SK-N-SH (cell line): Measurements from ENCODE around the gene MYADML2. TPM values are rescaled to one million over a fixed set of nuclear protein-coding genes. Genes with fewer than 3 reads are reported as not detected.

Experiments
- CTCF ChIA-PET: fragments of 300-600, 350-600 bp; formaldehyde crosslinking; extraction: SDS; loops from one replicate; lab custom pipeline; 2021; lab: Yijun Ruan, JAX
- POLR2A ChIA-PET: fragments of 350-600 bp; sonication (Branson Sonifier 250); formaldehyde crosslinking; extraction: SDS; loops from one replicate; lab custom pipeline; 2020; ENCODE audit warnings: antibody characterized with exemption, inconsistent platforms; lab: Yijun Ruan, JAX
- DNase-seq: peaks from one replicate; pipeline ENCODE4 v3.0.0; 2012
- H2AFZ ChIP-seq: fragments of 200-600 bp; sonication (generic); 2 replicates; pipeline ENCODE4 v1.8.1; 2016; ENCODE audit warnings: antibody characterized with exemption, mild to moderate bottlenecking, low read depth
- H3F3A ChIP-seq: fragments of 200-600 bp; sonication (generic); replicated peaks from 2 replicates; pipeline ENCODE3; 2016; ENCODE audit warnings: antibody characterized with exemption, mild to moderate bottlenecking; ENCODE audit not compliant: insufficient read depth
- H3K27ac ChIP-seq, 2 experiments: fragments of 200-500 bp in 1 of 2; fragments of 200-600 bp in 1 of 2; sonication (Bioruptor generic) in 1 of 2; sonication (generic), shearing (Covaris generic) in 1 of 2; 2 replicates each; pipeline versions ENCODE4 v1.5.1 to v1.6.1; 2014 to 2016; ENCODE audit warnings: low read depth in 2 of 2, inconsistent platforms in 1 of 2, low read length in 1 of 2, mild to moderate bottlenecking in 1 of 2, mixed read lengths in 1 of 2
- H3K27me3 ChIP-seq: fragments of 200-600 bp; sonication (generic), shearing (Covaris generic); 2 replicates; pipeline ENCODE4 v1.6.1; 2016; ENCODE audit warnings: mixed run types; ENCODE audit not compliant: insufficient read depth
- H3K36me3 ChIP-seq, 2 experiments: fragments of 200-500 bp in 1 of 2; fragments of 200-600 bp in 1 of 2; sonication (Bioruptor generic) in 1 of 2; sonication (generic) in 1 of 2; replicated peaks in 1 of 2; 2 replicates each; pipeline versions ENCODE3 to v1.5.1; 2014 to 2016; ENCODE audit warnings: low read length in 1 of 2, mild to moderate bottlenecking in 1 of 2; ENCODE audit not compliant: insufficient read depth in 2 of 2, control insufficient read depth in 1 of 2
- H3K4me1 ChIP-seq, 2 experiments: fragments of 200-500 bp in 1 of 2; fragments of 200-600 bp in 1 of 2; sonication (Bioruptor generic) in 1 of 2; sonication (generic), shearing (Covaris generic) in 1 of 2; 2 replicates each; pipeline versions ENCODE4 v1.5.1 to v1.6.1; 2014 to 2016; ENCODE audit warnings: low read depth in 1 of 2, low read length in 1 of 2, mixed run types in 1 of 2; ENCODE audit not compliant: insufficient read depth in 2 of 2, control insufficient read depth in 1 of 2
- H3K4me2 ChIP-seq: fragments of 200-600 bp; sonication (generic), shearing (Covaris generic); 2 replicates; pipeline ENCODE4 v1.6.1; 2017; ENCODE audit warnings: mixed run types
- H3K4me3 ChIP-seq, 2 experiments: fragments of 200-500 bp in 1 of 2; fragments of 200-600 bp in 1 of 2; sonication (Bioruptor generic) in 1 of 2; sonication (generic), shearing (Covaris generic) in 1 of 2; 2 replicates each; pipeline versions ENCODE4 v1.5.1 to v1.8.1; 2014 to 2016; ENCODE audit warnings: low read depth in 2 of 2, inconsistent platforms in 1 of 2, low read length in 1 of 2, mild to moderate bottlenecking in 1 of 2, mixed read lengths in 1 of 2, moderate library complexity in 1 of 2
- H3K79me2 ChIP-seq: fragments of 200-600 bp; sonication (generic); 2 replicates; pipeline ENCODE4 v1.8.1; 2017; ENCODE audit warnings: mild to moderate bottlenecking; ENCODE audit not compliant: insufficient read depth
- H3K9ac ChIP-seq: fragments of 200-600 bp; sonication (generic); 2 replicates; pipeline ENCODE4 v1.6.1; 2017; ENCODE audit warnings: mixed run types
- H3K9me2 ChIP-seq: fragments of 200-600 bp; sonication (generic); 2 replicates; pipeline ENCODE4 v1.6.1; 2017; ENCODE audit warnings: mixed run types
- H3K9me3 ChIP-seq: fragments of 200-600 bp; sonication (generic); 2 replicates; pipeline ENCODE4 v1.6.1; 2017; ENCODE audit warnings: mixed run types, mild to moderate bottlenecking, moderate library complexity
- H4K20me1 ChIP-seq: fragments of 200-600 bp; sonication (generic); 2 replicates; pipeline ENCODE4 v1.6.1; 2017; ENCODE audit warnings: mild to moderate bottlenecking, mixed run types; ENCODE audit not compliant: insufficient read depth
- ELF1 ChIP-seq: IDR thresholded peaks from 2 replicates; pipeline ENCODE4 v1.4.0; 2012
- EP300 ChIP-seq, 2 experiments: IDR thresholded peaks; 2 replicates each; pipeline versions ENCODE4 v1.4.0 to v1.6.1; 2012; ENCODE audit warnings: borderline replicate concordance in 1 of 2, low read depth in 1 of 2, low read length in 1 of 2
- EZH2phosphoT487 ChIP-seq: fragments of 200-600 bp; sonication (generic); IDR thresholded peaks from 2 replicates; pipeline ENCODE4 v1.6.1; 2017; ENCODE audit warnings: low read depth, mixed run types, mild to moderate bottlenecking, antibody characterized with exemption, moderate library complexity, borderline replicate concordance
- FOXJ3 ChIP-seq: sonication (generic); formaldehyde crosslinking; IDR thresholded peaks from 2 replicates; pipeline ENCODE4 v1.5.1; 2020; ENCODE audit warnings: mild to moderate bottlenecking, missing genetic modification reagents
- FOXM1 ChIP-seq: IDR thresholded peaks from 2 replicates; pipeline ENCODE4 v1.4.0; 2012; ENCODE audit warnings: low read depth, mild to moderate bottlenecking
- GATA2 ChIP-seq: sonication (generic); formaldehyde crosslinking; IDR thresholded peaks from 2 replicates; pipeline ENCODE4 v1.5.0; 2020; ENCODE audit warnings: mild to moderate bottlenecking, missing genetic modification reagents
- IRF3 ChIP-seq: fragments of 150-350 bp; IDR thresholded peaks from 2 replicates; pipeline ENCODE4 v1.6.1; 2016; ENCODE audit warnings: mild to moderate bottlenecking, low read depth, low read length
- JUND ChIP-seq: IDR thresholded peaks from 2 replicates; pipeline ENCODE4 v1.4.0; 2012
- MEF2A ChIP-seq: IDR thresholded peaks from 2 replicates; pipeline ENCODE4 v1.4.0; 2012; ENCODE audit warnings: low read depth, borderline replicate concordance
- NRF1 ChIP-seq: IDR thresholded peaks from 2 replicates; pipeline ENCODE4 v1.6.1; 2012; ENCODE audit warnings: low read depth, mild to moderate bottlenecking, low read length
- POLR2AphosphoS5 ChIP-seq: IDR thresholded peaks from 2 replicates; pipeline ENCODE4 v1.6.1; 2012; ENCODE audit warnings: low read depth, low read length
- RCOR1 ChIP-seq: fragments of 150-350 bp; IDR thresholded peaks from 2 replicates; pipeline ENCODE4 v1.6.1; 2017; ENCODE audit warnings: antibody characterized with exemption, low read length
- RFX5 ChIP-seq: IDR thresholded peaks from 2 replicates; pipeline ENCODE4 v1.6.1; 2012; ENCODE audit warnings: mild to moderate bottlenecking, improper control_type of control experiment, low read length
- TAF1 ChIP-seq: IDR thresholded peaks from 2 replicates; pipeline ENCODE4 v1.6.1; 2012; ENCODE audit warnings: low read depth, mild to moderate bottlenecking, low read length, moderate library complexity, borderline replicate concordance
- TEAD4 ChIP-seq: IDR thresholded peaks from 2 replicates; pipeline ENCODE4 v1.4.0; 2012; ENCODE audit warnings: mild to moderate bottlenecking, borderline replicate concordance; ENCODE audit not compliant: insufficient read depth
- WGBS: methylation state at CpG from one replicate; pipeline ENCODE4 v1.1.6; 2017; ENCODE audit warnings: low lambda C conversion rate; 5-methylcytosine and 5-hydroxymethylcytosine counted together
- polyA plus RNA-seq, 3 experiments: library from polyadenylated mRNA; depleted of rRNA; stranded (reverse); fragments of >200 nt; gene quantifications; 2 replicates each; pipeline ENCODE4 v1.2.3, GENCODE V29; 2012

MYADML2 gene
- polyA plus RNA-seq, 1 of the 3 experiments (the other 2 are of a cell fraction) = not detected

GRCh38 chr17:81940538-81941483 lies 6.2 kb downstream of the MYADML2 start (continued):
- TF ChIP-seq RCOR1 (no peak), EZH2phosphoT487 (no peak), TAF1 (no peak)
- TF ChIP-seq, all 33 proteins: peak for 0

GRCh38 chr17:81939881-81940385 lies 7.1 kb downstream of the MYADML2 start:
- TF ChIP-seq FOXJ3 (CRISPR knock-in tag) = no peak
- no peak for TF ChIP-seq NRF1
- no peak for TF ChIP-seq JUND
- no peak for TF ChIP-seq GATA2 (CRISPR knock-in tag)
- TF ChIP-seq FOXM1 = no peak
- TF ChIP-seq EP300 (IDR thresholded peaks at IDR 0.05; ENCODE audit: borderline replicate concordance in 1 of 2, low read depth in 1 of 2, low read length in 1 of 2) = no peak
- TF ChIP-seq, all 33 proteins: peak for 0
- no peaks in the 10 kb centered on the region for H4K20me1 ChIP-seq
- H3K4me1 ChIP-seq = peaks cover 6 to 17% of the 10 kb centered on the region in 2 experiments; a peak in 2 of 4 replicates
- no peak overlapping the region for H3K9ac ChIP-seq
- no peak overlapping the region for H3K4me3 ChIP-seq
- H3K27me3 ChIP-seq = no peaks in the 10 kb centered on the region
- ChIA-PET CTCF (interaction anchor here (1.1 to 17.7 kb wide), 6 partner anchors 9 to 214 kb away, joined by 3 to 216 read pairs (median 3); partner anchors contain the start of genes CENPX, LRRC45 and NOTUM), POLR2A (no interaction called here)
- H3K4me2 ChIP-seq = no peak overlapping the region
- no peaks in the 10 kb centered on the region for H3K9me2 ChIP-seq
- no peak overlapping the region for H2AFZ ChIP-seq
- 80% methylated on average over 12 of the region's 21 CpGs for WGBS
- H3F3A ChIP-seq = peaks cover 3% of the 10 kb centered on the region
- peaks cover 0 to 2% of the 10 kb centered on the region in 2 experiments for H3K36me3 ChIP-seq
- H3K9me3 ChIP-seq = no peaks in the 10 kb centered on the region
- no peak overlapping the region for H3K27ac ChIP-seq
- DNase-seq = no peak
- H3K79me2 ChIP-seq = peaks cover 19% of the 10 kb centered on the region

GRCh38 chr17:81939218-81939617 lies 7.8 kb downstream of the MYADML2 start:
- DNase-seq = no peak
- H3K4me1 ChIP-seq = peaks cover 6 to 19% of the 10 kb centered on the region in 2 experiments; a peak in 2 of 4 replicates
- CTCF ChIA-PET = interaction anchor here (1.1 to 17.7 kb wide), 5 partner anchors 15 to 91 kb away, joined by 3 to 216 read pairs (median 5); partner anchors contain the start of genes CENPX, LRRC45 and NOTUM
- no peak overlapping the region for H3K9ac ChIP-seq
- no peak overlapping the region for H3K4me2 ChIP-seq
- no peaks in the 10 kb centered on the region for H3K27me3 ChIP-seq
- H2AFZ ChIP-seq = no peak overlapping the region
- H3K79me2 ChIP-seq = peaks cover 19% of the 10 kb centered on the region
- H3K9me2 ChIP-seq = no peaks in the 10 kb centered on the region
- no peaks in the 10 kb centered on the region for H3K9me3 ChIP-seq
- TF ChIP-seq EZH2phosphoT487 (no peak), JUND (no peak), RFX5 (no peak), ELF1 (no peak), FOXJ3 (CRISPR knock-in tag) (no peak), TEAD4 (no peak), MEF2A (no peak), EP300 (IDR thresholded peaks at IDR 0.05; ENCODE audit: borderline replicate concordance in 1 of 2, low read depth in 1 of 2, low read length in 1 of 2) (no peak), GATA2 (CRISPR knock-in tag) (no peak), POLR2AphosphoS5 (no peak), IRF3 (no peak)
- TF ChIP-seq, all 33 proteins: peak for 0
- Histone ChIP-seq H4K20me1 (no peaks in the 10 kb centered on the region), H3K27ac (no peak overlapping the region), H3F3A (peaks cover 3% of the 10 kb centered on the region), H3K36me3 (peaks cover 0 to 9% of the 10 kb centered on the region in 2 experiments), H3K4me3 (no peak overlapping the region)
- POLR2A ChIA-PET = interaction anchor here (1.2 to 4.0 kb wide), 2 partner anchors 10 to 11 kb away, joined by 3 to 34 read pairs; partner anchors contain the start of gene MAFG
- WGBS = 76% methylated on average over 9 of the region's 15 CpGs
